Stimulated activated CD8-positive, alpha-beta memory T cell treated with anti-CD3 and anti-CD28 coated beads, Interleukin-2, amount 100 ng/mL, for 48 hours (primary cell): ENCODE data around the gene LRP1.

ENCODE experiments used
- DNase-seq, 2 donors: peaks; one replicate each; pipeline ENCODE4 v3.0.0-alpha.2; 2020; ENCODE audit warnings: low read depth in 2 of 2

Gene LRP1

DNA sequence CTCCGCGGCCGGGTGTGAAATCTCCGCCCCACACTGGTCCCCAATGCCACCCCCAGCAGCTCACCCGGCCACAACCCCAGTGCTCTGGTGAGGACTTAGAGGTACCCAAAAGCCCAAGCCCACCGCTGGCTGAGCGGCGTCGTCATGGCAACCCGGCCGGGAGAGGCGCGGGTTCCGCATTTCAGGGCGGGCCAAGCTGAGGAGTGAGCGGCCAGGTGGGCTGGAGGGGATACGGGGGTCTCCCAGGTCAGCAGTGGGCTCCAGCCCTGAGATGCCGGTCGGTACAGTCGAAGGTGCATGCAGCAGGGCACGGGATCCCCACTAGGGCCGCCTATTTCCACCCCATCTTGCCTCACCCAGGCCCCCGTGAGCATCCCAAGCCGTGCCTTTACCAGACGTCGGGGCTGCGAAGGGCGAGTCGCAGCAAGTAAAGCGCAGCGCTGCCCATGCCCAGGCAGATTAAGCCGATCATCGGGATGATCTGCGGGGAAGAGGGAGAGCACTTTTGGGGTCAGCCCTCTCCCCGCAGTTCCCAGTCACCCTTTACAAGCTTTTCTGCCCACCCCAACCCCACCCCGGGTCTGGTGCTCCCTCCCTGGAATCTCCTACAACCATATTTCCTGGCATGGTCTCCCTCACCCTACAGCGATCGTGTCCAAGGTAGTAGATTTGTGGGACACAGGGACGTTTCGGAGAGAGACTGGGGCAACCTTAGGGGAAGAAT lies 108.1 kb downstream of the LRP1 start:
- no peak for DNase-seq

DNA sequence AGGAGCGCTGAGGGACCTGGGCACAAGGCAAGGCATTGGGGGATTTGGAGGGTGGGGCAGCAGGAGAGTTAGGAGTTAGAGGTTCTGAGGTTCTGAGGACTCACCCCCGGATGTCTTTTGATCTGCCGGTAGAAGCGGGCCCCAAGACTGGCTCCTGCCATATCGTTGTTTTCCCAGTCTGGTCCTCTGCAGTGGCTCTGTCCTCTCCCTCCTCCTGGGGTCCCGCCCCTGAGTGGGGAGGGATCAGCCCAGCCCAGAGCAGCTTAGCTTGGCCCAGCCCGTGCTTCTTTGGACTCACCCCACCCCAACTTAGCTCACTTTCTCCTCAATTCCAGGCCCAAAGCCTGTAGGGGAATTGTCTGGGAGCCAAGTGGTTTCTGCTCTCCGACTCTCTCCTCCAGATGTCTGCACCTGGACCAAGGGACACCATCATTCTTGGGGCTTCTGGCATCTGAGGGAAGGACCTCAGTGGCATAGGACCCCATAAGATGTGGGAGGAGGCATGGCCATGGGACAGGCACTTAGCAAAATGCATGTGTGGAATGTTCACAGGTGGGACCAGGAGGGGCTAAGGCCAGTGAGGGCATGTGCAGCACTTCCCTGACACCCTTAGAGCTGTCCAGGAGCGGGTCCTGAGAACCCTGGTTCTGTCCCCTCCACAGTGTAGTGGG lies 108.8 kb downstream of the LRP1 start:
- no peak for DNase-seq

DNA sequence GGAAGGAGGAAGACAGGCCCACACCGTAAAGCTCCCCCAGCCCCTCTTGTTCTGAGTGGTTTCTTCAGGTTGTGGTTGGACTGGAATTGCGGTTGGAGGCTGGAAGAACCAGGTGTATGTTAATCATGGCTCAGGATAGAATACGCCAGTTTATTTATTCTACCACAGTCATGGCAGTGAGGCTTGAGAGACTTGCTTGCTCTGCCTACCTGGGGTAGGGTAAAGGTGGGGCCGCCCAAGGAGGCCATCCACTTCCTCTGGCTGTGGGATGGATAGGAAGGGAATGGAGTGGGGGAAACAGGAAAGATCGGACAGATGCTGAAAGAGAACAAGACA lies 109.3 kb downstream of the LRP1 start:
- no peak for DNase-seq

DNA sequence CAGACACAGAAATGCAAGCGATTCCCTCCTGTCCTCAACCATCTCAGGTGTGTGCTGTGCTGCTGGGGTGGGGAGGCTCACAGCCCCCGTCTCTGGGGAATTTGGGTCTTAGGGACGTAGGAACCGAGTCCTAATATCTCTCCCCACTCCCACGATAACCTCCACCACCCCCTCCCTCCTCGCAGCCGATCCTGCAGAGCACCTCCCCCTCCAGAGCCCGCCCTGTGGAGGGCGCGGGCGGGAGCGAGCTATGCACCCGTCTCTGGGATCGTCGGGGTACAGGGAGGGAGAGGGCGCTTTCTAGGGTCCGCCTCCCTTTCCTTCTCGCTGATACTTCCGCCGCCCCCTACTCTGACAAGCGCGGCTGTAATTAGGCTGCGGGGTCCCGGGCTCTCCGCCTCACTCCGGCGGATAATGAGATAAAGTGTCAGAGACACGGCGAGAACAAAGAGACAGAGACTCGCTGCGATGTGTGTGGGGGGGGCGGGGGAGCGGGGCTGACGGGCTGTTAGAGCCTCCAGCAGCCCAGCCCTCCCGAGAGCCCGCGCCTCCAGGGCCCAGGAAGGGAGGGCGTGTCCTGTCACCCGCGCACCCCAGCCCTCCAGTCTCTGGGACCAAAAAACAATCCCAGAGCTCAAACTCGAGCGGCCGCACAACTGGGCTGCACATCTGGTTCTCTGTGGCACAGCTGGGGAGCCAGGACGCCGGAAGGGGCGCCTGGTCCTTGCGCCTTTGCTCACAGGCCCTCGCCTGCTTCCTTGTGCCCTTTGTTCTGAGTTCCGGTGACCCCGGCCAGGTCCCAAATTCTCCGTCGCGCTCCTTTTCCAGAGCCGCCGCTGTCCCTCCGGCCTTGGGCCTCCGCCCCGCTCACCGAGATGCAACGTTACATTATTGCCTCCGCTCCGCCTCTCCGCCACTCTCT lies 109.9 kb downstream of the LRP1 start:
- no peak for DNase-seq

DNA sequence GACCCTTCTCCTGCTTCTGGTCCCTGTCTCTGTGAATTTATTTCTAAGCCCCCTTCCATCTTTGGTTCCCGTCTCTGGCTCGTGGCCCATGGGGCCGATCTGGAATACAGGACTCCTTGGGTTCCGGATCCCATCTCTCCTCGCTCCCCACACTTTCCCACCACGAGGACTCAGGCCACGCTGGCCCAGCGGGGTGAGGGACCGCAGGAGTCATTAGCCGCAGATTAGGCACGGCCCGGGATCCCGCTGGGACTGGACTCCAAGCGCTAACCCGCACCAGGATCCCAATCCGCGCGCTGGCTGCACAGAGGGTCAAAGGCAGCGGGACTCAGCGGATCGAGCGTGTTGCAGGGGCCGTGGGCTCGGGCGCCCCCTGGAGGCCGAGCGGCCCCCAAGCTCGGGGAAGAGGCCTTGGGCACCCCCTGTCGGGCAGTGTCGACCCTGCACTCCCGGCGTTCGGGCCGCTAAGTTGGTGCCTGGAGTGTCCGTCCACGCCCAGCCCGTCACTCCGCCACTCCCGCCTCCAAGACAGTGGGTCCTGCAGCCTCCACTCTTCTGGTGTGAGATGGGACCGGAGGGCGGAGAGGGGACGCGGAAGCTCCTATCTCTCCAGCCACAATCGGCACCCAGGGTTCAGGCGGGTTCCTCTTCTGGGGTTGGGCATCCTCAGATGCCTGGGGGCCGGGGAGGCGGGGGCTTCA lies 110.7 kb downstream of the LRP1 start:
- DNase-seq = peak; percentile 81 to 88

DNA sequence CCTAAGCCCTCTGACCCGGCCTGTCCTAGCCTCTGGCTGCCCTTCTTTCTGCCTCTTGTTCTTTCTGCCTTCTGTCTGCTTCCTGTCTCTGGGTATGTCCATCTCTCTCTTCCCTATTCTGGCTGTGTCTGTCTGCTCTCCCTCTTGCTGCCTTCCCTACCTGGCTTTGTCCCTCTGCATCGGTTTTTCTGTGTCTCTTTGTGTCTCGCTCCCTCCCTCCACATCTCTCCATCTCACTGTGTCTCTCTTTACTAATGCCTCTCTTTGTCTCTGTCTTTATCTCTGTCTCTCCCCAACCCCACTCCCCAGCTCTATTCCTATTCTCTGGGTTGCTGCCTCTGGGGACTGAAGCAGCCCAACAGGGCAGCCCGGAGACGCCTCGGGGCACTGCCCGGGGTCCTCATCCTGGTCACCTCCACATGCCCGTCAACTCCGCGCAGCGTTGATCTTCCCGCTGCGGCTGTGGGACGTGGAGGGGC lies 111.3 kb downstream of the LRP1 start:
- DNase-seq = no peak

DNA sequence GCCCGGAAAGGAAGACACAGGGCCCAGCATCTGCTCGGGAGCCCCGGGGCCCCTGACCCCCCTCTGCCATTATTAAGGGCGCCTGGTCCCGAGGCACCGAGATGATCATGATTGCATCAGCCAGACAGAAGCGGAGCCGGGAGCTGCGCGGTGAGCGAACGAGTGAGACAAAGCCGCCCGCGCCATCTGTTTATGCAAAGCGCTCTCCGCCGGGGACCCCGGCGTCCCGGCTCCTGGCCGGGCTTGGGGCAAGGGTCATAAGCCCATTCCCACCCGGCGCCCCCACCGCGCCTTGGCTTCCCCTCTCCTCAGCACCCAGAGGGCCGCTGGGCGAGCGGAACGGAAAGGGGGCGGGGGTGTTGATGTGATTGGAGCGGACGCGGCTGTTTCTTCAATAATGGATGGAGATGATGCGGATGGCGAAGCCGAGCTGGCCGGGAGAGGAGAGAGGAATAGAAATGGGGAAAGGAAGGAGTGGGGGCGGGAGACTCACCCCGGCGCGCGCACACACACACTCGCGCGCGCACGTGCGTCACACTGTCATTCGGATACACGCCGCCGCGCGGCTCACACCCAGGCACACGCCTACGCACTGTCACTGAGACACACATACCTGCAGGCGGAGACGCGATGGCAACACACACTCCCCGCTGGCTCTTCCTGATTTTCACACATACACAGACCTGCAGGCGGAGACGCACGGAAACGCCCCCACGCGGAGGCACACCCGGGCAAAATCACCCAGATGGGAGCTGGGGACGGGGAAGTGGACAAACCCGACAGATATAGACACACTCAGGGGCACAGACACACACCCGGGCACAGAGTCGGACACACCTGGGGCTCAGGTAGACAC lies 112.0 kb downstream of the LRP1 start:
- no peak for DNase-seq

DNA sequence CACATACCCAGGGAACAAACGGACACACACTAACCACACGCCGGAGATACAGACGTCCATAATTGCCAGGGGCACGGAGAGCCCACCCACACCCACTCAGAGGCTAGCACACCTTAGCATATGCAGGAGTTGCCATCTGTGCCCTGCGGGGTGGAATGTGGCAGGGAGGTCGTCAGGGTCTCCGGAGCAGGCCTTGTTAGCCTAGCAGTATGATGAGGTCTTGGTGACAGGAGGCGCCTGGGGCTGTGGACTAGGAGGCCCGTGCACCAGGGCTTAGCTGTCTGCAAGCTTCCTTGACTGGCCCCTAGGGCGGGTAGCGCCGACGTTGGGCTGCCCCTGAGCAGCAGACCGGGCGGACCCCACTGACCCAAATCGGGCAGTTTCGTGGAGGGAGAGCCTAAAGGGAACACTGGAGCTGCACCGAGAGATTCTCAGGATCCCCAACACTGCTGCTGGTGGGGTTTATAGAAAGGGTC lies 112.7 kb downstream of the LRP1 start:
- DNase-seq = no peak

DNA sequence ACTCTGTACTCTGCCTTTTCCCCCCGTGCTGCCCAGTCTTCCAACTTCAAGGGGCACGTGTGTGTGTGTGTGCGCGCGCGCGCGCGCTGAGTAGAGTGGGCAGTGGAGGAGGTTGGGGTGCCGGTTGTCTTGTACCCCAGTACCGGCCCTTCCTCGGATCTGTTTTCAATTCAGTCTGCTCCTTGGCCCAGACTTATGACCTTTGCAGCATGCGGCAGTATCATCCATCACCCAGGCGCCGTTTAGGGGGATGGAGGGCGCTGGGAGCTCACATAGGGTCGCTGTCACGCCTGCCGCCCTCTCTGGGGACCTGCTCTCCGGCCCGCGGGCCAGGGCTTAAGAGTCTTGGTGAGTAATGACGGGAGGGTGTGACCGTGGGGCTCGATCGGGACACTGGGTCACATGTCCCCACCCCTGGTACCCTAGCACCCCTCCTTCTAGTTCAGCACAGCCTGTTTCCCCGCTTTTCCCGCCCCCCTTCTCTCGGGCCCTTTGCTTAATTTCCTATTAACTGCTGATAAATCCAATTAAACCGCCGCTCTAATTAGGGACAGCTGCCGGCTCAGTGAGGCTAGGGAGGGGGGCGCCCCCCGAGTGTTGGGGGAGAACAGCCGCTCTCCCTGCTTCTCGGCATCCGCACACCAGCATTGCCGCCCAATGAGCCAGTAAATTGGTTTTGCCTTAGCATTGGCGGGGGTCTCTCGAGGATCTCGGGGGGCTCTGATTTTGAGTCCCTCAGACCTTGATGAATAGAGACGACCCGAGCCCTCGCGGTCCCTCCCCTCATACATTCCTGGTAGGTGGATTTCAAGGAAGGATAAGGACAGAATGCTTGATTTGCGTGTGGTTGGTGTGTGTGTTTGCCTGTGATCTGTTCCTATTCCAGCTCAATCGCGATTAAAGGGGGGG lies 113.4 kb downstream of the LRP1 start:
- DNase-seq = no peak

DNA sequence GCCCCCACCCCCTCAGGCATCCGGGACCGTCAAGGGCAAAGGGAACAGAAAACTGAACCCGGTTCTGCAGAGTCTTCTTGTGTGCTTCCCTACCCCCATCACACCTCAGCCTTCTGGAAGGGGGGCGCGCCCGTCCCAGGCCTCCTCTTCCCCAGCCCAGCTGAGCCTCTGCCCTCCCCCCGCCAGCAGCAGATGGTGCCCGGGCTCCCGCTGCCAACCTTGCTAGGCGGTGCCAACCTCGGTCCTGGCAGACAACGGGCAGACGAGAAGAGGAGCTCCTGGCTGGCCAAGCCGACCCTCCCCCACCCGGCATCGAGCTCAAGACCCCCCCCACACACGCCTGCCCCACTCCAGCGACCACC lies 114.0 kb downstream of the LRP1 start:
- no peak for DNase-seq

DNA sequence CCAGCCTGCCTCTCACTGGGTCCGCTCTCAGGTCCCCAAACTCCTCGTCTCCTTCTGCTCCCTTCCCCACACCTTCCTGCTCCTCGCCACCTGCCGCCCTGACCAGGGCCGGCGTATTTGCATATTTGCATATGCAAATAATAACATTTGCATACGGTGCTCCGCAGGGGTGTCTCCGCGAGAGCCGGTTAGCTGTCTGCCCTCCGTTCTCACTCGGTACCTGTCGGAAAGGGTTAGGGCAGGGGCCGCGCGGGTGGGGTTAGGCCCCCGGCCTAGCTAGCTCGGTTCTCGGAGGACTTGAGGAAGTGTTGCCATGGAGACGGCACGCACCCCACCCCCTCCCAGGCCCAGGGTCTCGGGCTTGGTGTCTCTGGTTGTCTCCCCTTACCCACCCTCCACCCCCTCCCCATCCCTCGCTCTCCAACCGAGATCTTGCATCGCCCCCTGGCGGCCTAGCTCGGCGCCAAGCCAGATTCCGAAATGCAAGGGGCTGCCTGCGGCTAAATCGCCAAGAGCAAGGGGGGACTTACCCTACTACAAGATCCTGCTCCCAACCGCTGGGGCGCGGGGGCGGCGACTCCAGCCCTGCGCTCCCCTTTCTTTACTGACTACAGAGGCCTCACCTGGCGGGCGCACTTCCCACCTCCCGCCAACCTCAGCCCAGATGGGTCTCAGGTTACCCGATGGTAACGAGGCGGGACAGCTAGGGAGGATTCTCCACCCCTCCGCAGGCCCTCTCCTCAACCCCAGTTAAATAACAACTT lies 114.6 kb downstream of the LRP1 start:
- DNase-seq = peak in 1 of 2 donors; percentile 67

DNA sequence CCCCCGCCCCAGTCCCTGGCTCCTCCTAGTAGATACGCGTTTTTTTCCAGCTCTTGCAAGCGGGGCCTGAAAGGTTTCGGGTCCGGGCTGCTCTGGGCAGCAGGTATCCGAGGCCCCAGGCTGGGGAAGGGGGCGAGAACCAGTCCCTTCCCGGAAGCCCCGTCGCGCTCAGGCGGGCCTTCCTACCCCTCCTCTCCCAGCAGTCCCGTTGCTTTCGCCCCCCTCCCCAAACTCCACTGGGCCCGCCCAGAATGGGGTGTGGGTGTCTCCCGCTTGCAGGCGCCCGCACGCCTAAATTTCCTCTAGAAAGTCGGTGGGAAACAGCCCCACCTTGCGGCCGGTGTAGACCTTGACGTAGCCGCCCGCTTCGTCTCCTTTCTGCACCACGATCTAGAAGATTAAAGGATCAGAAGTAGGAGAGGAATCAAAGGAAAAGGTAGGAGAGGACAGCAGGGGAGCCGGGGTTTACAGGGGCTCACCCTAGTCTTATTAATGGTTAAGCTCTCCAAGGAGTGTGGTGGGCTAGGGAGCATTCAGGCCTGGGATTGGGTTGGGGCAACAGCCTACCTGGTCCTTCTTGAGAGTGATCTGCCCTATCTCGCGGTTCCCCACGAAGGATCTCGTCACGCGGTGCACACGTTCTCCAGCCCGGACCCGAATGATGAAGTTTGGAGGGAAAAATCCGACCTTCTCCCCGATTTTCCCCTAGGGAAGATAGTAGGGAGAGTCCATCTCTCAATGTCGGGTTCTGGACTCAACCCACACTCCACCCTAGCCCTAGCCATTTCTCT lies 115.4 kb downstream of the LRP1 start:
- DNase-seq = peak; percentile 76 to 77

DNA sequence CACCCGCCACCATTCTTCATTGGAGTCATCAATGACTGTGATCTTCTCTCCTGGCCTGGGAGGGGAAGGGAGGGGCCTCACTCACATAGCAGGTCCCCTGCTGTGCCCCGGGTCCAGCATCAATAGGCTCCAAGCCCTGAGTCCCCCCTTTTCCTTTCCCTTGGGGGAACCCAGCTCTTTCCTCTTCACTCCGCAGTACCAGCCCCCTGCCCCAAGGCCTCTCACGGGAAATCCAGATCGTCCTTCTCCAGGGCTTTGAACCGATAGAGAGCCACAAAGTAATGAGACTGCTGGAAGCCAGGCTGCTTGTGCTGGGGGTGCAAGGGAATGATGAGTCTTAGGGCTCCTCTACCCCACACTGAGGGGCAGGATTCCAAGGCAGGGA lies 116.0 kb downstream of the LRP1 start:
- no peak for DNase-seq

DNA sequence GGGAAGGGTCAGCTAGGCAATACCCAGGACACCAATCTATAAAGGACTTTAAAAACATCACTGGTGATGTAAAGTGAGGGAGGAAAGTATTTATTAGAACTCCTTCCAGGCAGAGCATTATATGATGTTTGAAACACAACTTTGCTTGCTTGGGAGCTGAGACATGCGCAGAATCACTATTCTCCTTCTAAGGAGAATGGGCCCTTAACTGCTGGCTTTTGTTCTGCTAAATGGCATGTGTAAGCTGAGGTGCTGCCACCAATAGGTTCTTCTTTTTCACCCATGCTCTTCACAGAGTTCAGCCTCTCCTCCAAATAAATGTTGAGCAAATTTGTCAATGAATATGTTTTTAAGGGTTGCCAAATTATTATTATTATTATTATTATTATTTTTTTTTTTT lies 118.8 kb downstream of the LRP1 start:
- DNase-seq = no peak

DNA sequence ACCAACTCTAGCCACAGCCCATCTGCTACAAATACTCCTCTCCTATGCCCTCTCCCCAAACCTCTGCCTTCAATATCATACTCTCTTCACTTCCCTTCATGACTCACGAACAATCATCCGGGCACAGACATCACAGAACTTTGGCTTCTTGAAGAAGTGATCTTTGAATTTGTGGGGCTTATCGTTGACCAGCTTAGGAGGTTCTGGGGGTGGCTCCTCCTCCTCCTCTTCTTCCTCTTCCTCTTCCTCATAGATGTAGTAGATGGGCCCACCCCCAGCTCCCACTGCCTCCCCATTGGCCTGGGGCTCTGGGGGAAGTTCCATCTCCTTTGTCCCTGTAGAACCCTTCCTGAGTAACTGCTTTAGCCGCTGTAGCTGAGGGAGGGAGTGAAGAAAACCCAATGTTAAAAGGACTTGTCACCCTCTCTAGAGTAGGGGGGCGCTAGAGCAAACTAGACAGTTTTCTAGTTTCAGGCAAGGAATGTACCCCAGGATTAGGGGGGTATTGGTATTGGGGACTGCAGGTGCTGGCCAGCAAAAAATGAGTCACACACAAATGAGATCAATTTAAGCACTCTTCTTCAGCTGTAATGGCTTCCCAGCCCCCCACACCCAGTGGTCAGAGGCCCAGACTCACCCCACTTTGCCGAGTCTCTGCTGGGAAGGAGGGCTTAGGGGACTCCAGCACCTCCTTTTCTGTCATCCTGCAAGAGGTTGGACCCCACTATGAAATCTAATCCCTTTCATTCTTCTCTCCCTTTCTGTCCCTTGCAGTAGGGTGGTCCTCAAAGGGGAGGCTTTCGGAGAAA lies 120.9 kb downstream of the LRP1 start:
- no peak for DNase-seq

DNA sequence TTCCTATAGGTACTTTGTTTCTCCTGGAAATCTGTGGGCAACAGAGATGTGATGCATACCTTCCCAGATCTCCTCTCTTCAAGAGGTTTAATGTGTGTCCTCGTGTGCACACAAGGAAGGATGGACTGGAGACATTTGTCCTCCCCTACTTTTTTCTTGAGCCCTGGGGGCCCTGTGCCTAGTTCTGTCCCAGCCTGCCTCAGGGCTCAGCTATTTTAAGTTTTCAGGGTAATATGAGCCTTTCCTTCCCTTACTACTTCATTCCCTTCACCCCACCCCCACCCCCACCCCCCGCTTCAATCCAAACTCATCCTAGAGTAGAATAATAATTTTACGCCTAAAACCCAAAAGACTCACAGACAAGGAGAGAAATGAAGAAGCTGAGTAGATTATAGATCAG lies 122.3 kb downstream of the LRP1 start:
- no peak for DNase-seq

DNA sequence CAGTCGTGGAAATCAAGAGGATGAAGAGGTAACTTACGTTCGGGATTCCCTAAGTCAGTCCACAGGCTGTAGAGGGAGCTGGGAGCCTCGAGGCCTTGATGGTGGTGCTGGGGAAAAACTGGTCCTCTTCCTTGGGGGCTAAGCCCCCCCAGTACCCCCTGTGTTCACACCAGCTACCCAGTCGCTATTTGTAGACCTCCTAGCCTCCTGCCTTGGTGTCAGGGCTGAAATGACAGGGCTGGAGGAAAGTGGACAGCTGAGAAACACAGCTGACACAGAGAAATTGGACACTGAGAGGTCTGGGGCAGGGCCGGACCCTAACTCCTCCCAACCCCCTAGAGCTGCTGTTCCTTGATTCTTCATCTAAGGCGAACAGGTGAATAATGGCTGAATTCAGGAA lies 122.7 kb downstream of the LRP1 start, which contains the start of gene STAC3:
Gene STAC3, minus strand, starts transcription at position 232 of the 400 bp plus-strand sequence. CDS start 1,551 bp downstream, outside the sequence.
- DNase-seq = no peak
